ENCODE data around the gene TAF5L.

Gene TAF5L

DNA sequence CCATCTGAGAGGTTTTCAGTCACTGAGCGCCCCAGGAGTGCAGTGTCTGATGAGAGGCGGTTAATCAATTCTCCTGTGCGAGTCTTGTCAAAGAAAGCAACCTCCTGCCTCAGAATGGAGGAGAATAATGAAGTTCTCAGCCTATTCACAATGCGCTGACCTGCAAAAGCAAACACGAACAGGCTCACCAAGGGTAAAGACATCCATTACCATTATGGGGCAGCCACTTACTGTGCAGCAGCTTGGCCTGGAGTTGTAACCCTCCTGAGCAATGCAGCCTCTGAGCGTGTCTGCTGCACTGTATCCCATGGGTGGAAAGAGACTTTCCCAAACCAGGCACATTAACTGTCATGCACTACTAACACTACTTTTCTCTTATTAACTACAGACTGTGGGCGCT is 78.4 kb downstream of the TAF5L start:
- DNase-seq (ENCODE audit: low read depth in 2 of 2) = no peak
- H3K4me3 ChIP-seq (replicated peaks in 1 of 2; ENCODE audit: low read depth in 2 of 2, low read length in 2 of 2) = no peak overlapping the region
- TF ChIP-seq, protein P1, sequence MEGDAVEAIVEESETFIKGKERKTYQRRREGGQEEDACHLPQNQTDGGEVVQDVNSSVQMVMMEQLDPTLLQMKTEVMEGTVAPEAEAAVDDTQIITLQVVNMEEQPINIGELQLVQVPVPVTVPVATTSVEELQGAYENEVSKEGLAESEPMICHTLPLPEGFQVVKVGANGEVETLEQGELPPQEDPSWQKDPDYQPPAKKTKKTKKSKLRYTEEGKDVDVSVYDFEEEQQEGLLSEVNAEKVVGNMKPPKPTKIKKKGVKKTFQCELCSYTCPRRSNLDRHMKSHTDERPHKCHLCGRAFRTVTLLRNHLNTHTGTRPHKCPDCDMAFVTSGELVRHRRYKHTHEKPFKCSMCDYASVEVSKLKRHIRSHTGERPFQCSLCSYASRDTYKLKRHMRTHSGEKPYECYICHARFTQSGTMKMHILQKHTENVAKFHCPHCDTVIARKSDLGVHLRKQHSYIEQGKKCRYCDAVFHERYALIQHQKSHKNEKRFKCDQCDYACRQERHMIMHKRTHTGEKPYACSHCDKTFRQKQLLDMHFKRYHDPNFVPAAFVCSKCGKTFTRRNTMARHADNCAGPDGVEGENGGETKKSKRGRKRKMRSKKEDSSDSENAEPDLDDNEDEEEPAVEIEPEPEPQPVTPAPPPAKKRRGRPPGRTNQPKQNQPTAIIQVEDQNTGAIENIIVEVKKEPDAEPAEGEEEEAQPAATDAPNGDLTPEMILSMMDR (IDR thresholded peaks at IDR 0.05; ENCODE audit: low read depth, low read length) = no peak

GRCh38 chr1:229544587-229544986 is 81.3 kb downstream of the TAF5L start:
- TF ChIP-seq, protein P1 (IDR thresholded peaks at IDR 0.05; ENCODE audit: low read depth, low read length) = no peak
- H3K4me3 ChIP-seq (replicated peaks in 1 of 2; ENCODE audit: low read depth in 2 of 2, low read length in 2 of 2) = no peak overlapping the region
- DNase-seq (ENCODE audit: low read depth in 2 of 2) = no peak
